Epidermal melanocyte (primary cell): ENCODE data around the gene LAMA5.

ENCODE experiments used
- DNase-seq: peaks from one replicate; pipeline ENCODE4 v3.0.0; 2011; ENCODE audit warnings: low spot score; ENCODE audit not compliant: insufficient read length

LAMA5 gene

GRCh38 chr20:62316331-62317166 is 50.6 kb downstream of the LAMA5 start:
- DNase-seq = no peak

- no peak for DNase-seq
Measured at GRCh38 chr20:62315773-62316172, 51.3 kb downstream of the LAMA5 start.

- no peak for DNase-seq
Measured at GRCh38 chr20:62314711-62315302, 52.3 kb downstream of the LAMA5 start.

- no peak for DNase-seq
Measured at GRCh38 chr20:62314339-62314638, 52.8 kb downstream of the LAMA5 start.

- DNase-seq = no peak
Measured at GRCh38 chr20:62313460-62314338, 53.4 kb downstream of the LAMA5 start.

- DNase-seq = no peak
Measured at GRCh38 chr20:62313021-62313420, 54.1 kb downstream of the LAMA5 start.

GRCh38 chr20:62312662-62312977 is 54.5 kb downstream of the LAMA5 start:
- DNase-seq = no peak

- no peak for DNase-seq
Measured at GRCh38 chr20:62311832-62312661, 55.1 kb downstream of the LAMA5 start.

GRCh38 chr20:62311150-62311549 is 56.0 kb downstream of the LAMA5 start:
- DNase-seq = no peak

GRCh38 chr20:62310757-62311121 is 56.4 kb downstream of the LAMA5 start:
- DNase-seq = no peak

- DNase-seq = no peak
Measured at GRCh38 chr20:62309947-62310756, 57.0 kb downstream of the LAMA5 start.

- no peak for DNase-seq
Measured at GRCh38 chr20:62309198-62309944, 57.7 kb downstream of the LAMA5 start.

- DNase-seq = no peak
Measured at GRCh38 chr20:62308102-62308822, 58.9 kb downstream of the LAMA5 start.

- no peak for DNase-seq
Measured at GRCh38 chr20:62307226-62308101, 59.6 kb downstream of the LAMA5 start.

GRCh38 chr20:62306414-62307187 is 60.5 kb downstream of the LAMA5 start:
- no peak for DNase-seq

- DNase-seq = no peak
Measured at GRCh38 chr20:62305765-62306413, 61.2 kb downstream of the LAMA5 start.

- no peak for DNase-seq
Measured at GRCh38 chr20:62305149-62305764, 61.9 kb downstream of the LAMA5 start.
